H9 (cell line): ENCODE results near the gene SCN5A. TPM values are rescaled to one million over a fixed set of nuclear protein-coding genes. Genes with fewer than 3 reads are reported as not detected.
A peak's percentile ranks its signal among the peaks of the same experiment; 100 is the strongest.

Experiments
- DNase-seq: peaks from one replicate; pipeline ENCODE4 v3.0.0-alpha.2; 2017
- H2AFZ ChIP-seq: one replicate; pipeline ENCODE4 v1.6.1; 2013; ENCODE audit warnings: mild to moderate bottlenecking, low read length, control low read depth, moderate library complexity
- H2AK5ac ChIP-seq: 2 replicates; pipeline ENCODE4 v1.6.1; 2013; ENCODE audit warnings: low read length, control low read depth, mixed read lengths; ENCODE audit not compliant: insufficient read length
- H2BK120ac ChIP-seq: one replicate; pipeline ENCODE4 v1.6.1; 2013; ENCODE audit warnings: low read depth, mild to moderate bottlenecking, low read length, control low read depth, inconsistent platforms; ENCODE audit not compliant: poor library complexity, severe bottlenecking
- H2BK12ac ChIP-seq: 2 replicates; pipeline ENCODE4 v1.6.1; 2013; ENCODE audit warnings: low read length, control low read depth, mixed read lengths, low read depth; ENCODE audit not compliant: insufficient read length
- H2BK15ac ChIP-seq: 2 replicates; pipeline ENCODE4 v1.6.1; 2013; ENCODE audit warnings: low read depth, low read length, control low read depth
- H2BK20ac ChIP-seq: one replicate; pipeline ENCODE4 v1.6.1; 2013; ENCODE audit warnings: low read depth, mild to moderate bottlenecking, low read length, control low read depth, inconsistent platforms; ENCODE audit not compliant: poor library complexity, severe bottlenecking
- H2BK5ac ChIP-seq: 2 replicates; pipeline ENCODE4 v1.6.1; 2013; ENCODE audit warnings: low read length, control low read depth, mixed read lengths; ENCODE audit not compliant: insufficient read length
- H3K14ac ChIP-seq: 2 replicates; pipeline ENCODE4 v1.6.1; 2013; ENCODE audit warnings: low read length, control low read depth; ENCODE audit not compliant: insufficient read depth
- H3K18ac ChIP-seq: 2 replicates; pipeline ENCODE4 v1.6.1; 2013; ENCODE audit warnings: low read depth, mild to moderate bottlenecking, mixed read lengths, low read length, control low read depth; ENCODE audit not compliant: insufficient read length
- H3K23ac ChIP-seq: 2 replicates; pipeline ENCODE4 v1.6.1; 2013; ENCODE audit warnings: low read length, control low read depth, mixed read lengths, low read depth; ENCODE audit not compliant: insufficient read length
- H3K23me2 ChIP-seq: 2 replicates; pipeline ENCODE4 v1.6.1; 2013; ENCODE audit warnings: low read depth, mild to moderate bottlenecking, mixed read lengths, low read length, control low read depth; ENCODE audit not compliant: insufficient read length, poor library complexity, severe bottlenecking
- H3K27ac ChIP-seq: 2 replicates; pipeline ENCODE4 v1.5.1; 2013; ENCODE audit warnings: low read length, control low read depth, mixed read lengths, low read depth; ENCODE audit not compliant: insufficient read length
- H3K27me3 ChIP-seq: 2 replicates; pipeline ENCODE4 v1.6.1; 2013; ENCODE audit warnings: low read length, control low read depth, inconsistent platforms; ENCODE audit not compliant: insufficient read depth
- H3K4ac ChIP-seq: 2 replicates; pipeline ENCODE4 v1.6.1; 2013; ENCODE audit warnings: low read depth, mild to moderate bottlenecking, control low read depth, inconsistent platforms, low read length, moderate library complexity
- H3K4me1 ChIP-seq: 2 replicates; pipeline ENCODE4 v1.6.1; 2013; ENCODE audit warnings: low read length, control low read depth, inconsistent platforms; ENCODE audit not compliant: insufficient read depth
- H3K4me2 ChIP-seq: 2 replicates; pipeline ENCODE4 v1.6.1; 2013; ENCODE audit warnings: low read length, control low read depth, mixed read lengths; ENCODE audit not compliant: insufficient read length, insufficient read depth
- H3K56ac ChIP-seq: 2 replicates; pipeline ENCODE4 v1.6.1; 2013; ENCODE audit warnings: low read depth, mild to moderate bottlenecking, mixed read lengths, low read length, control low read depth; ENCODE audit not compliant: insufficient read length
- H3K79me1 ChIP-seq: 2 replicates; pipeline ENCODE4 v1.6.1; 2013; ENCODE audit warnings: low read depth, mild to moderate bottlenecking, moderate library complexity, low read length, control low read depth, inconsistent platforms; ENCODE audit not compliant: insufficient read depth, poor library complexity, severe bottlenecking
- H3K79me2 ChIP-seq: 2 replicates; pipeline ENCODE4 v1.6.1; 2013; ENCODE audit warnings: low read length, control low read depth, inconsistent platforms; ENCODE audit not compliant: insufficient read depth
- H3K9ac ChIP-seq: 2 replicates; pipeline ENCODE4 v1.6.1; 2013; ENCODE audit warnings: low read length, control low read depth, mixed read lengths; ENCODE audit not compliant: insufficient read length; ENCODE audit errors: extremely low read depth
- H3K9me3 ChIP-seq: one replicate; pipeline ENCODE4 v1.6.1; 2013; ENCODE audit warnings: low read depth, low read length, inconsistent platforms; ENCODE audit not compliant: control insufficient read depth
- H3T11ph ChIP-seq: one replicate; pipeline ENCODE4 v1.6.1; 2013; ENCODE audit warnings: mild to moderate bottlenecking, low read length, control low read depth, inconsistent platforms
- H4K20me1 ChIP-seq: one replicate; pipeline ENCODE4 v1.6.1; 2013; ENCODE audit not compliant: control insufficient read depth, insufficient read length, insufficient read depth
- H4K5ac ChIP-seq: 2 replicates; pipeline ENCODE4 v1.6.1; 2013; ENCODE audit warnings: low read depth, mild to moderate bottlenecking, mixed read lengths, low read length, control low read depth; ENCODE audit not compliant: insufficient read length
- H4K8ac ChIP-seq: replicated peaks from 2 replicates; pipeline ENCODE4 v1.6.1; 2013; ENCODE audit warnings: low read length, control low read depth, mixed read lengths, low read depth; ENCODE audit not compliant: insufficient read length
- H4K91ac ChIP-seq: 2 replicates; pipeline ENCODE4 v1.6.1; 2013; ENCODE audit warnings: low read depth, mild to moderate bottlenecking, moderate library complexity, mixed read lengths, low read length, control low read depth; ENCODE audit not compliant: insufficient read length
- H3K27ac Mint-ChIP-seq, 3 experiments: 2 replicates in 2 of 3; 3 replicates in 1 of 3; pipeline ENCODE4 v1.8.0; 2020 to 2021; ENCODE audit warnings: mixed read lengths in 3 of 3, mild to moderate bottlenecking in 1 of 3, moderate library complexity in 1 of 3
- H3K27me3 Mint-ChIP-seq: 2 replicates; pipeline ENCODE4 v1.8.0; 2021; ENCODE audit warnings: low read depth, mild to moderate bottlenecking, moderate library complexity, mixed read lengths
- H3K36me3 Mint-ChIP-seq, 3 experiments: 2 replicates in 2 of 3; 3 replicates in 1 of 3; pipeline ENCODE4 v1.8.0; 2020 to 2021; ENCODE audit warnings: low read depth in 3 of 3, mixed read lengths in 3 of 3; ENCODE audit not compliant: insufficient read depth in 1 of 3
- H3K4me1 Mint-ChIP-seq, 2 experiments: 2 replicates each; pipeline ENCODE4 v1.8.0; 2020; ENCODE audit warnings: mixed read lengths in 2 of 2
- H3K4me3 Mint-ChIP-seq, 2 experiments: 2 replicates in 1 of 2; 3 replicates in 1 of 2; pipeline ENCODE4 v1.8.0; 2020 to 2021; ENCODE audit warnings: mild to moderate bottlenecking in 2 of 2, mixed read lengths in 2 of 2, moderate library complexity in 1 of 2
- H3K9me3 Mint-ChIP-seq, 2 experiments: 2 replicates in 1 of 2; 3 replicates in 1 of 2; pipeline ENCODE4 v1.8.0; 2020; ENCODE audit warnings: mild to moderate bottlenecking in 2 of 2, mixed read lengths in 2 of 2, moderate library complexity in 1 of 2
- CTCF ChIP-seq: fragments of 200-600 bp; sonication (generic); conservative IDR thresholded peaks from 3 replicates; pipeline ENCODE4 v1.8.0; 2021; ENCODE audit warnings: antibody characterized with exemption, mild to moderate bottlenecking
- WGBS: extraction: QIAGEN DNeasy Blood & Tissue Kit; methylation state at CpG from one replicate; pipeline ENCODE4 v1.1.7; 2013; ENCODE audit warnings: missing lambda C conversion rate, low lambda C conversion rate, mixed read lengths; ENCODE audit not compliant: insufficient read length; ENCODE audit errors: extremely low coverage; 5-methylcytosine and 5-hydroxymethylcytosine counted together
- total RNA-seq: library from RNA; stranded (reverse); gene quantifications from 2 replicates; pipeline ENCODE4 v1.2.1, GENCODE V29; 2021

Gene SCN5A
- total RNA-seq, 1 experiment from 2014 or later = 6.5 TPM

GRCh38 chr3:38577371-38578080, 72.0 kb downstream of the SCN5A start:
- Histone ChIP-seq H4K20me1 (no peaks in the 10 kb centered on the region), H3K56ac (no peak overlapping the region), H2BK5ac (no peak overlapping the region), H3K4ac (no peak overlapping the region), H3K79me2 (no peaks in the 10 kb centered on the region), H2BK15ac (no peak overlapping the region), H3T11ph (no peak overlapping the region), H3K23ac (no peak overlapping the region), H2BK12ac (no peak overlapping the region), H4K91ac (no peak overlapping the region), H4K5ac (no peak overlapping the region), H4K8ac (no peak overlapping the region), H3K9ac (no peak overlapping the region), H2BK120ac (no peak overlapping the region), H3K18ac (no peak overlapping the region), H3K4me2 (no peak overlapping the region), H2BK20ac (no peak overlapping the region), H3K23me2 (no peaks in the 10 kb centered on the region), H3K4me1 (no peaks in the 10 kb centered on the region; the same call in 1 of the 2 replicates), H2AFZ (no peak overlapping the region), H2AK5ac (no peak overlapping the region), H3K14ac (no peak overlapping the region), H3K79me1 (no peaks in the 10 kb centered on the region), H3K27ac (no peak overlapping the region), H3K27me3 (no peaks in the 10 kb centered on the region), H3K9me3 (no peaks in the 10 kb centered on the region)
- H3K9me3 Mint-ChIP-seq = no peaks in the 10 kb centered on the region
- H3K27ac Mint-ChIP-seq = peak overlapping the region in 1 of 3 experiments; percentile 93; a peak in 1 of 7 replicates
- peaks cover 13 to 21% of the 10 kb centered on the region in 2 experiments for H3K4me1 Mint-ChIP-seq
- H3K4me3 Mint-ChIP-seq = no peak overlapping the region
- peaks cover 2% of the 10 kb centered on the region; the same call in 1 of the 2 replicates for H3K27me3 Mint-ChIP-seq
- no peak for TF ChIP-seq CTCF
- peak; percentile 22 for DNase-seq
- no CpG with 5 or more reads among the region's 8 CpGs for WGBS
- peaks cover 0 to 4% (median 0%) of the 10 kb centered on the region in 3 experiments; a peak in 4 of 7 replicates for H3K36me3 Mint-ChIP-seq
